ENCODE measurements around the gene EPS8L1. TPM values are rescaled to one million over a fixed set of nuclear protein-coding genes. Genes with fewer than 3 reads are reported as not detected.

EPS8L1 gene
- total RNA-seq, 3 donors from 2014 or later (not counting 1 experiment from before 2014, with no cell fraction given): 8.8 to 15.7 (median 10.0) TPM

DNA sequence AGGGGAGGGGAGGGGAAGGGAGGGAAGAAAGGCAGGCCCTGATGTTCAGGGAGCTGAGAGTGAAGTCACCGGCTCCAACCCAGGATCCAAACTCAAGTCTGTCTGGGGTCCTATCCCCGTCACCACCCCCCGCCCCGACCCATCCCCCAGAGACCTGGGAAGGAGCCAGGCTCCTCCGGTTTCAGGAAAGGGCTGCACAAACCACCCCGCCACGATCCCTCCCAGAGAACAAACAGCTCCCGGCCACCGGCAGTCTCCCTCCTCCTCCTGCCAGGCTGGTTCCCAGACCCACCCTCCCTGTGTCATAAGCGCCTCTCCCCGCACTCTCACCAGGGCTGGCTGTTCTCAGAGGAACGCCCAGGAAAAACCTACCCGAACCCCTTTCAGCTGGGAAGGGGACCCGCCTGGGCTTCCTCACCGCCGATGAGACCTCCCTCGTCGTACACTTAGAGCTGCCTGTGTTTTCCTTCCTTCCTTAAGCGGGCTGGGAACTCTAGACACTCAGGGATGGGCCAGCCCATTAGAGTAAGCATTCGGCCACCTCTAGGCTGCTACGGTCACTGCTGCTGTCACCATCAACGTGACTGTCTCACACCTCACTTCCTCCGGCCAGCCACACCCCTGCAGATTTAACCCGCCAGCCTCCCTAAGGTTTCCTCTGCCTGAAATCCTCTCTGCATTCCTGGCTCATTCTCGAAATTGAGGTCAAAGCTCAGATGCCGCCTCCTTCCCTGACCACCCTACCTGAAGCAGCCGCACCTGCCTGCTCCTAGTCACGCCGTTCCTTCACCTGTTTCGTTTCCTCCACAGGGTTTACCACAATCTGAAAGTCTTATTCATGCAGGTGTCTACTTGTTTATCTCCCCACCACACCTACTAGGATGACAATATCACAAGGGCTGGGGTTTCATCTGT lies 6.5 kb upstream of the EPS8L1 start:
- H3K27ac ChIP-seq (ENCODE audit: low read length): no peak overlapping the region

GRCh38 chr19:55069865-55070197 lies 5.8 kb upstream of the EPS8L1 start:
- Mint-ChIP-seq H3K4me1 (peaks cover 9% of the 10 kb centered on the region in 2 donors), H3K27me3 (ENCODE audit: low read depth in 2 of 2) (peaks cover 40 to 52% of the 10 kb centered on the region in 2 donors), H3K4me3 (peak overlapping the region; percentile 30), H3K36me3 (no peaks in the 10 kb centered on the region), H3K9me3 (no peaks in the 10 kb centered on the region), H3K27ac (peak overlapping the region; percentile 10 to 64)
- intact Hi-C loops (cut with micrococcal nuclease): no loop called here
- DNase-seq (no peak), ATAC-seq (no peak)
- Histone ChIP-seq H3K27ac (ENCODE audit: low read length) (no peak overlapping the region), H3K4me1 (ENCODE audit: control insufficient read depth, insufficient read depth, low read length) (peaks cover 10% of the 10 kb centered on the region), H3K9me3 (ENCODE audit: control insufficient read depth, insufficient read depth, low read length) (no peaks in the 10 kb centered on the region), H3K4me3 (ENCODE audit: low read length) (no peak overlapping the region), H3K36me3 (ENCODE audit: control insufficient read depth, insufficient read depth, low read length) (no peaks in the 10 kb centered on the region), H3K27me3 (ENCODE audit: control insufficient read depth, insufficient read depth, low read length) (peaks cover 30% of the 10 kb centered on the region)
- TF ChIP-seq, protein P1, sequence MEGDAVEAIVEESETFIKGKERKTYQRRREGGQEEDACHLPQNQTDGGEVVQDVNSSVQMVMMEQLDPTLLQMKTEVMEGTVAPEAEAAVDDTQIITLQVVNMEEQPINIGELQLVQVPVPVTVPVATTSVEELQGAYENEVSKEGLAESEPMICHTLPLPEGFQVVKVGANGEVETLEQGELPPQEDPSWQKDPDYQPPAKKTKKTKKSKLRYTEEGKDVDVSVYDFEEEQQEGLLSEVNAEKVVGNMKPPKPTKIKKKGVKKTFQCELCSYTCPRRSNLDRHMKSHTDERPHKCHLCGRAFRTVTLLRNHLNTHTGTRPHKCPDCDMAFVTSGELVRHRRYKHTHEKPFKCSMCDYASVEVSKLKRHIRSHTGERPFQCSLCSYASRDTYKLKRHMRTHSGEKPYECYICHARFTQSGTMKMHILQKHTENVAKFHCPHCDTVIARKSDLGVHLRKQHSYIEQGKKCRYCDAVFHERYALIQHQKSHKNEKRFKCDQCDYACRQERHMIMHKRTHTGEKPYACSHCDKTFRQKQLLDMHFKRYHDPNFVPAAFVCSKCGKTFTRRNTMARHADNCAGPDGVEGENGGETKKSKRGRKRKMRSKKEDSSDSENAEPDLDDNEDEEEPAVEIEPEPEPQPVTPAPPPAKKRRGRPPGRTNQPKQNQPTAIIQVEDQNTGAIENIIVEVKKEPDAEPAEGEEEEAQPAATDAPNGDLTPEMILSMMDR (IDR thresholded peaks at IDR 0.05): no peak
- 100% methylated on average over 2 of the region's 2 CpGs for WGBS (ENCODE audit: insufficient coverage)

More for the DNA sequence above, 6.5 kb upstream of the EPS8L1 start:
- WGBS (ENCODE audit: insufficient coverage): 6% methylated on average over 30 of the region's 30 CpGs
- Histone ChIP-seq H3K4me1 (ENCODE audit: control insufficient read depth, insufficient read depth, low read length) (peaks cover 10% of the 10 kb centered on the region), H3K4me3 (ENCODE audit: low read length) (no peak overlapping the region), H3K36me3 (ENCODE audit: control insufficient read depth, insufficient read depth, low read length) (no peaks in the 10 kb centered on the region), H3K27me3 (ENCODE audit: control insufficient read depth, insufficient read depth, low read length) (peaks cover 30% of the 10 kb centered on the region), H3K9me3 (ENCODE audit: control insufficient read depth, insufficient read depth, low read length) (no peaks in the 10 kb centered on the region)
- H3K4me3 Mint-ChIP-seq: peak overlapping the region; percentile 30
- H3K27ac Mint-ChIP-seq: peak overlapping the region; percentile 10 to 64
- intact Hi-C loops (cut with micrococcal nuclease): no loop called here
- no peaks in the 10 kb centered on the region for H3K9me3 Mint-ChIP-seq
- peaks cover 40 to 51% of the 10 kb centered on the region in 2 donors for H3K27me3 Mint-ChIP-seq (ENCODE audit: low read depth in 2 of 2)
- DNase-seq (no peak), ATAC-seq (peak; percentile 80 to 83 (median 80))
- no peaks in the 10 kb centered on the region for H3K36me3 Mint-ChIP-seq
- H3K4me1 Mint-ChIP-seq: peaks cover 9% of the 10 kb centered on the region in 2 donors
- TF ChIP-seq, protein P1 (IDR thresholded peaks at IDR 0.05): no peak

- intact Hi-C loops (cut with micrococcal nuclease): no loop called here
- TF ChIP-seq, protein P1 (IDR thresholded peaks at IDR 0.05): no peak
- DNase-seq (no peak), ATAC-seq (no peak)
- Histone ChIP-seq H3K36me3 (ENCODE audit: control insufficient read depth, insufficient read depth, low read length) (no peaks in the 10 kb centered on the region), H3K27me3 (ENCODE audit: control insufficient read depth, insufficient read depth, low read length) (peaks cover 30% of the 10 kb centered on the region), H3K27ac (ENCODE audit: low read length) (no peak overlapping the region), H3K4me1 (ENCODE audit: control insufficient read depth, insufficient read depth, low read length) (peaks cover 12% of the 10 kb centered on the region), H3K4me3 (ENCODE audit: low read length) (no peak overlapping the region), H3K9me3 (ENCODE audit: control insufficient read depth, insufficient read depth, low read length) (no peaks in the 10 kb centered on the region)
- peaks cover 40 to 52% of the 10 kb centered on the region in 2 donors for H3K27me3 Mint-ChIP-seq (ENCODE audit: low read depth in 2 of 2)
- no peak overlapping the region for H3K27ac Mint-ChIP-seq
- H3K4me3 Mint-ChIP-seq: no peak overlapping the region
- WGBS (ENCODE audit: insufficient coverage): 84% methylated on average over 9 of the region's 10 CpGs
- H3K4me1 Mint-ChIP-seq: peaks cover 9% of the 10 kb centered on the region in 2 donors
- no peaks in the 10 kb centered on the region for H3K36me3 Mint-ChIP-seq
- no peaks in the 10 kb centered on the region for H3K9me3 Mint-ChIP-seq
Observed at GRCh38 chr19:55070466-55071128, 5.1 kb upstream of the EPS8L1 start.

All from natural killer cell (primary cell).